NCI-H748 (cell line): ENCODE data around the gene SIK3.
A peak's percentile ranks its signal among the peaks of the same experiment; 100 is the strongest.
"Not testable (repeated sequence)": the region's sequence is repeated elsewhere in the genome, so short reads cannot be mapped to it uniquely, and the experiment has no call there.

ENCODE experiments used
- DNase-seq: peaks from one replicate; lab custom pipeline; 2025; ENCODE audit not compliant: unreplicated experiment; lab: John Stamatoyannopoulos, UW

SIK3 gene

GRCh38 chr11:116844722-116845121 is 253.5 kb downstream of the SIK3 start:
- DNase-seq: no peak

GRCh38 chr11:116843661-116844060 is 254.6 kb downstream of the SIK3 start:
- no peak for DNase-seq

DNA sequence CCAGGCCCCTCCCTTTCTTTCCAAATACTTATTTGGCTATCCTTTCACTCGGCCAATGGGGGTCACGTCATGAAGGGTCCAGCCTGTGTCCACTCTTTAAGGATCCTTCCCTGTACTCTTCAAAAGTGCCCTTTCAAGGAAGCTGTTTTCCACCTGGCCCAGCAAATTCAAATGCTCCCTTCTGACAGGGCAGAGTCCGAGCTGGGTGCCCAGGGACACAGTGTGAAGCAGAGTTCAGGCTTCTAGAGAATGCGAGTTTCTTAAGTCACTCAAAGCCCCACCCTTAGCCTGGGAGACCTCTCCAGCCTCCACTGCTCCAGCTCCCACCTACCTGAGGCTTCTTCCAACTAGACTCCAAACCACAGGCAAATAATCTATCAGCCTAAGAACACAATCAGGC is 255.3 kb downstream of the SIK3 start:
- no peak for DNase-seq

GRCh38 chr11:116842117-116842516 is 256.1 kb downstream of the SIK3 start:
- DNase-seq: no peak

DNA sequence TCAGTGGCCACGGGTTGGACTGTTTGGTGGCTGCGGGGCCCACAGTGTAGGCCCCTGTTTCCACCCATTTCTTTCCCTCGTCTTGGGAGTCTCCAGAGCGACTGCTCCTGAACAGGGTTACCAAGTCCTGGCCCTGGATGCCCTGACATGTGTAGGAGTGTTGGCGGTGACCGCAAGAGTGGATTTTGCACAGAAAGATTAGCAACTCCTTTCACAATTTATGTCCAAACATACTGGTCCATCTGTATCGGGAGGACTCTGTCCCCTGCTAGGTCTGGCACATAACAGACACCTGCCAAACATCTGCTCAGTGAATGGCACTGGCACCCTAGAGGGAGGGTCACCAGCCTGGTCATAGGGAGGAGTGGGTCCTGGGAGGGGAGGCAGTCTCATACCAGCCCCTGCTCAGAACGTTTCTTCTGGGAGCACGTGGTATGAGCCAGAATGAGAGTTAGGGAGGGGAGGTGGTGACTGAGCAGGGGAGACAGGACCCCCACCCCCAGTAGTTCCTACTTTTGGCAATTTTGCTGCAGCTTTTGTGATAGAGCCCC is 257.4 kb downstream of the SIK3 start:
- no peak for DNase-seq

DNA sequence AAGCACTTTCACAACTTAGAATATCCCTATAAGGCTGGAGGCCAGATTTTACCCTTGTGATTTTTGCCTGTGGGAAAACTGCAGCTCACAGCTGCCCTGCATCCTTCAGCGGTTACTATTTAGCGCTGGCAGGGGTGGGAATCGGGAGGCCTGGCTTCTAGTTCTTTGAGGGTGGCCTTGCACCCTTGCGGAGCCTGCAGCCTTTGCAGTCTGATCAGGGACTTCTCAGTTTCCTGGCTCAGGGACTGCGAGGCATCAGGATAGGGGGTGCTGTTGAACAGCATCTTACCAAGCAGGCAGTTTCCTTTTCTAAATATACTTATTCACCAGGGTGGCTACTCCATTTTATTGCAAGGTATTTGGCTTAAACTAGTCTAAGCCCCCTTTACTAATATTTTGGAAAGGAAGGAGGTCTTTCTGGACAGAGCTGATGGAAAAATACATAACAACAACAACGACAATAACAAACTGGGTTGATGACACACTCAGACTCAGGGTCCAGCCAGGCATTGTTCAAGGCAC is 257.9 kb downstream of the SIK3 start:
- DNase-seq: no peak

- DNase-seq: no peak
Measured at GRCh38 chr11:116838321-116839084, 259.7 kb downstream of the SIK3 start.

DNA sequence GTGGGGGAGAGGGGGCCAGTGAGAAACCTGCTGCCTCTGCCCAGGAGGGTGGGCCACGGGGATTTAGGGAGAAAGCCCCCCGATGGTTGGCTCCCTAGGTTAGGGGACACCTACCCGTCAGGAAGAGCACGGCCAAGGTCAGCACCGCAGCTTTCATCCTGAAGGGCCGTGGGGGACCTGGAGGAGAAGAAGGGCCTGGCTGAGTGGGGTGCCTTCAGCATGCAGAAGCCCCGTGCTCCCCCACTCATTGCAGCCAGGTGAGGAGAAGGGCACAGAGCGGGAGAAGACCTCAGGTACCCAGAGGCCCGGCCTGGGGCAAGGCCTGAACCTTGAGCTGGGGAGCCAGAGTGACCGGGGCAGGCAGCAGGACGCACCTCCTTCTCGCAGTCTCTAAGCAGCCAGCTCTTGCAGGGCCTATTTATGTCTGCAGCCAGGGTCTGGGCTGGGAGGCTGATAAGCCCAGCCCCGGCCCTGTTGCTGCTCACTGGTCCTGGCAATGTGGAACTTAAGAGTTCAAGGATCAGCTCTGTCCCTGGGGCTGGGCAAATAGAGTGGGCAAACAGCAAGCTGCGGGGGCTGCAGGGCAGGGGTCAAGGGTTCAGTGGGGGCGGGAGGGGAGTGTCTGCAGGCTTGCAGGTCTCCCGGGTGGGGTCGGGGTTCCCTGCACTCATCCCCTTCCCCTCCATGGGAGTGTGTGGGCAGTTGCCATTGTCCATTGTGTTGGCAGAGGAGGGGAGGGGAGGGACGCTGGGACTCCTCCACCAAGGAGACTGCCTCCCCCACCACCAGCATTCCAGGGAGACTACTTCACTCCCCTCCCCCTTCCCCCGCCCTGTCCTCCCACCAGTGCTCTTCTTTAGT is 260.8 kb downstream of the SIK3 start, which contains the start of gene APOA1:
TSS of gene APOA1 (minus strand) at position 392 of the 861 bp plus-strand sequence. CDS start at position 157, 235 bp downstream.
- no peak for DNase-seq

- DNase-seq: no peak
Measured at GRCh38 chr11:116836632-116836991, 261.6 kb downstream of the SIK3 start.

DNA sequence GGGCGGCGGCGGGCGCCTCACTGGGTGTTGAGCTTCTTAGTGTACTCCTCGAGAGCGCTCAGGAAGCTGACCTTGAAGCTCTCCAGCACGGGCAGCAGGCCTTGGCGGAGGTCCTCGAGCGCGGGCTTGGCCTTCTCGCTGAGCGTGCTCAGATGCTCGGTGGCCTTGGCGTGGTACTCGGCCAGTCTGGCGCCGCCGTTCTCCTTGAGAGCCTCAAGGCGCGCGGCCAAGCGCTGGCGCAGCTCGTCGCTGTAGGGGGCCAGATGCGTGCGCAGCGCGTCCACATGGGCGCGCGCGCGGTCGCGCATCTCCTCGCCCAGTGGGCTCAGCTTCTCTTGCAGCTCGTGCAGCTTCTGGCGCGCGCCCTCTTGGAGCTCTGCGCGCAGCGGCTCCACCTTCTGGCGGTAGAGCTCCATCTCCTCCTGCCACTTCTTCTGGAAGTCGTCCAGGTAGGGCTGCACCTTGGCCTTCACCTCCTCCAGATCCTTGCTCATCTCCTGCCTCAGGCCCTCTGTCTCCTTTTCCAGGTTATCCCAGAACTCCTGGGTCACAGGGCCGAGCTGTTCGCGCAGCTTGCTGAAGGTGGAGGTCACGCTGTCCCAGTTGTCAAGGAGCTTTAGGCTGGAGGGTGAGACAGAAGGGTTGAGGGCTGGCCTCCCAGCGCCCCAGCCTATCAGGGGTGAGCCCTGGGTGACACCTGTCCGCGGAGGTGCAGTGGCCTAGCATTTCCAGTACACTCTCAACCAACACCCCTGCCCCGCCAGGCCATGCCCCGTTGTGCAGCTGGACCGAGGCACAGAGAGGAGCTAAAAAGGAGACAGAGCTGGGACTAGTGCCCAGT is 262.2 kb downstream of the SIK3 start:
- DNase-seq: peak; percentile 93

DNA sequence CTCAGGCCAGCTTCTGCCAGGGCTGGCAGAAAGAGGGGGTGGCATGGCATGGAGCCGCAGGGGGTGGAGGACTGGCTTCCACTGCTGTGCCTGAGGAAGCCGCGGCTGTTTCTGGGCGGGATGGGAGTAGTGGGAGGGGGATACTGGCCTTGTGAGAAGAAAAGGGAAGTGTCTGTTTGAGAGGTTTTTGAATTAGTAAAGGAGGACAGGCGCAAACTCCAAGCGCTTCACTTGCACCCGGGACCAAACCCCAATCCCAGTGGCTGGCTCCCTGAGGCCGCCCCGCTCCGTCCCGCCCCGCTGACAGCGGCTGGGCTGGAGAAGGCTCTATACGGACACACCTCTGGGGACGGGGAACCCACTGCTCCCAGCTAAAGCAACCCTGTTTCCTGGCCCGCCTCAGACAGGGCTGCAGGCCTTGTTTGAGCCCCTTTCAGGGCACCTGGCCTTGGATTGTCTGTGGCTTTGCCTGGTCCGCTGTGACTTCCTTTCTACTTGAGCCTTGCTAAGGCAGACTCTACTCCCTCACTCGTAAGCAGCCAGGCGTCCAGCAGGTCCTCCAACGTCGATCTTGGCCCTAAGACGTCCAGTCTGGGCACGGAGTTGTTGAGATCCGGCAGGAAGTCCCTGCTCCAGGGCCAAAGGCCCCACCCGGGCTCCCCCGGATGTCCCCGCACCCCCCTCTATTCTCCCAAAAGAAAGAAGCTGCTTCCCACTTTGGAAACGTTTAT is 263.0 kb downstream of the SIK3 start:
- no peak for DNase-seq

- DNase-seq: not testable (repeated sequence)
Measured at GRCh38 chr11:116834535-116835041, 263.6 kb downstream of the SIK3 start.

DNA sequence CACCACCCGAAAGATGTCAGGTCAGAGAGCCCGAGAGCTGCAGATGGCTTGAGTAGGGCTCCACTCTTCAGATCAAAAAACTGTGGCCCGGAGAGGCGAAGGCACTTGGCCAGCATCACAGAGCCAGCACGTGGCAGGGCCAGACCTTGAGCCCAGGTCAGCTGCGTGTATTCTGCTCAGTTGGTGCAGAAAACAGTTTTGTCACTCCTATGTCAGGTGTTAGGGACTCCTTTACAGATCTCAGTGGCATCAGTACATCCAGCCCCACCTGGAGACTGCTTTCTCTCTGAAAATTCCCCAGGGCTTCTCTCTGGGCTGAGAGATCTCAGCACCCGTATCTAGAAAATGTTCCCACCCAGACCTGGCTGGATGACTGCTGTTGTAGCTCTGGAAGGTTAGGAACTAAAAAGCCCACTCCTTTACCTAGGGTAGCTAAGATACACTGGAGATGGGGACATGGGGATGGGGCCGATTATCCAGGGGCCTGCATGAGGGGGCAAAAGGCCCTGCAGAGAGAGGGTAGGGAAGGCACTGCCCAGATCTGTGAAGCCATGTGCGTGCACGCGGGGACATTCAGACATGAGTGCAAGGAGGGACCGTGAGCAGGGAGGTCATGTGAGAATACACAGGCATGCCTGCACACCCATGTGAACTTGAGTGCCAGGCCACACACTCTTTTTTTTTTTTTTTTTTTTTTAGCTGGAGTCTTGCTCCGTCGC is 264.3 kb downstream of the SIK3 start:
- no peak for DNase-seq

- DNase-seq: no peak
Measured at GRCh38 chr11:116833491-116833815, 264.8 kb downstream of the SIK3 start.

- DNase-seq: no peak
Measured at GRCh38 chr11:116832350-116833290, 265.6 kb downstream of the SIK3 start.

DNA sequence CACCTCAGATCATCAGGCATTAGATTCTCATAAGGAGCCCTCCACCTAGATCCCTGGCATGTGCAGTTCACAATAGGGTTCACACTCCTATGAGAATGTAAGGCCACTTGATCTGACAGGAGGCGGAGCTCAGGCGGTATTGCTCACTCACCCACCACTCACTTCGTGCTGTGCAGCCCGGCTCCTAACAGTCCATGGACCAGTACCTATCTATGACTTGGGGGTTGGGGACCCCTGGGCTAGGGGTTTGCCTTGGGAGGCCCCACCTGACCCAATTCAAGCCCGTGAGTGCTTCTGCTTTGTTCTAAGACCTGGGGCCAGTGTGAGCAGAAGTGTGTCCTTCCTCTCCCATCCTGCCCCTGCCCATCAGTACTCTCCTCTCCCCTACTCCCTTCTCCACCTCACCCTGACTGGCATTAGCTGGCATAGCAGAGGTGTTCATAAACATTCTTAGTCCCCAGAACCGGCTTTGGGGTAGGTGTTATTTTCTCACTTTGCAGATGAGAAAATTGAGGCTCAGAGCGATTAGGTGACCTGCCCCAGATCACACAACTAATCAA is 266.4 kb downstream of the SIK3 start:
- no peak for DNase-seq

DNA sequence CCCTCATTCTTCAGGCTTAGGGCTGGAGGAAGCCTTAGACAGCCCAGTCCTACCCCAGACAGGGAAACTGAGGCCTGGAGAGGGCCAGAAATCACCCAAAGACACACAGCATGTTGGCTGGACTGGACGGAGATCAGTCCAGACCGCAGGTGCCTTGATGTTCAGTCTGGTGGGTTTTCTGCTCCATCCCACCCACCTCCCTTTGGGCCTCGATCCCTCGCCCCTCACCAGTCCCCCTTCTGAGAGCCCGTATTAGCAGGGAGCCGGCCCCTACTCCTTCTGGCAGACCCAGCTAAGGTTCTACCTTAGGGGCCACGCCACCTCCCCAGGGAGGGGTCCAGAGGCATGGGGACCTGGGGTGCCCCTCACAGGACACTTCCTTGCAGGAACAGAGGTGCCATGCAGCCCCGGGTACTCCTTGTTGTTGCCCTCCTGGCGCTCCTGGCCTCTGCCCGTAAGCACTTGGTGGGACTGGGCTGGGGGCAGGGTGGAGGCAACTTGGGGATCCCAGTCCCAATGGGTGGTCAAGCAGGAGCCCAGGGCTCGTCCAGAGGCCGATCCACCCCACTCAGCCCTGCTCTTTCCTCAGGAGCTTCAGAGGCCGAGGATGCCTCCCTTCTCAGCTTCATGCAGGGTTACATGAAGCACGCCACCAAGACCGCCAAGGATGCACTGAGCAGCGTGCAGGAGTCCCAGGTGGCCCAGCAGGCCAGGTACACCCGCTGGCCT is 267.9 kb downstream of the SIK3 start:
- DNase-seq: no peak
